Panc1 (cell line): ENCODE results near the gene KDM1A.

Source experiments
- POLR2AphosphoS5 ChIP-seq: IDR thresholded peaks from 2 replicates; pipeline ENCODE4 v1.6.1; 2012; ENCODE audit warnings: mild to moderate bottlenecking, low read depth, low read length, moderate library complexity
- REST ChIP-seq, 2 experiments: IDR thresholded peaks; 2 replicates each; pipeline ENCODE4 v1.6.1; 2011 to 2012; ENCODE audit warnings: low read depth in 2 of 2, control low read depth in 1 of 2, low read length in 1 of 2, mild to moderate bottlenecking in 1 of 2, moderate library complexity in 1 of 2; ENCODE audit not compliant: insufficient read depth in 1 of 2
- SIN3A ChIP-seq: IDR thresholded peaks from 2 replicates; pipeline ENCODE4 v1.6.1; 2012; ENCODE audit warnings: low read depth, mild to moderate bottlenecking, low read length, moderate library complexity, borderline replicate concordance; ENCODE audit not compliant: insufficient read depth
- TF ChIP-seq, protein P1 (sequence below): fragments of 450-650 bp; IDR thresholded peaks from 2 replicates; pipeline ENCODE4 v1.5.1; 2017; ENCODE audit warnings: mild to moderate bottlenecking

DNA sequence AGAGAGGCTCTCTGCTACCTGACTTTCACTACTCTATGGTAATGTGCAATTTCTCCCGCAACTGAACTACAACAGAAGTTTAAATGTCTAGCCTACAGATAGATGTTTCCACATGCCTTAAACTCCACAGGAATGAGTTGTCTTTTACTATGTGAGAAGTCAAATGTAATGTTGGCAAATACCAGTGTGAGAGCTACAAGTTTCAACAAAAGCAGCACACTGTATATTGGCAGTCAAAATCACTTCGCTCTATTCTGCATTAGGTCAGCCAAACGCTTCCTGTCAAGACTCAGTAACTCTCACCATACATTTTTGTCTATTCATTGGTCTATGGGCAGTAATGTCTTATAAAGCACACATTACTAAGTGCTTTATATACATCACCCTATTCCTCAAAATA lies 107.5 kb downstream of the KDM1A start:
- TF ChIP-seq POLR2AphosphoS5 = no peak
- TF ChIP-seq, protein P1, sequence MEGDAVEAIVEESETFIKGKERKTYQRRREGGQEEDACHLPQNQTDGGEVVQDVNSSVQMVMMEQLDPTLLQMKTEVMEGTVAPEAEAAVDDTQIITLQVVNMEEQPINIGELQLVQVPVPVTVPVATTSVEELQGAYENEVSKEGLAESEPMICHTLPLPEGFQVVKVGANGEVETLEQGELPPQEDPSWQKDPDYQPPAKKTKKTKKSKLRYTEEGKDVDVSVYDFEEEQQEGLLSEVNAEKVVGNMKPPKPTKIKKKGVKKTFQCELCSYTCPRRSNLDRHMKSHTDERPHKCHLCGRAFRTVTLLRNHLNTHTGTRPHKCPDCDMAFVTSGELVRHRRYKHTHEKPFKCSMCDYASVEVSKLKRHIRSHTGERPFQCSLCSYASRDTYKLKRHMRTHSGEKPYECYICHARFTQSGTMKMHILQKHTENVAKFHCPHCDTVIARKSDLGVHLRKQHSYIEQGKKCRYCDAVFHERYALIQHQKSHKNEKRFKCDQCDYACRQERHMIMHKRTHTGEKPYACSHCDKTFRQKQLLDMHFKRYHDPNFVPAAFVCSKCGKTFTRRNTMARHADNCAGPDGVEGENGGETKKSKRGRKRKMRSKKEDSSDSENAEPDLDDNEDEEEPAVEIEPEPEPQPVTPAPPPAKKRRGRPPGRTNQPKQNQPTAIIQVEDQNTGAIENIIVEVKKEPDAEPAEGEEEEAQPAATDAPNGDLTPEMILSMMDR = no peak
- no peak for TF ChIP-seq REST (IDR thresholded peaks at IDR 0.05; ENCODE audit: insufficient read depth in 1 of 2, low read depth in 2 of 2, low read length in 1 of 2)
- no peak for TF ChIP-seq SIN3A
